K562 (cell line): ENCODE results near the gene TMED4. TPM values are rescaled to one million over a fixed set of nuclear protein-coding genes. Genes with fewer than 3 reads are reported as not detected.
A peak's percentile ranks its signal among the peaks of the same experiment; 100 is the strongest.

Experiments used
- ATAC-seq: fragments of 200-7000 bp; cut with Tn5 transposase; 3 replicates; pipeline ENCODE4 v1.9.1; 2020; ENCODE audit warnings: moderate library complexity
- BruUV-seq: library from RNA; stranded (reverse); fragments of 400-500 nt; replicated peaks from 2 replicates; lab custom pipeline; 2021; lab: Mats Ljungman, UMichigan
- CTCF ChIA-PET: fragments of 300-600 bp; formaldehyde crosslinking; extraction: SDS; loops from one replicate; lab custom pipeline; 2021; ENCODE audit warnings: low intra/inter-chr PET ratio; lab: Yijun Ruan, JAX
- POLR2A ChIA-PET: fragments of 300-600, 350-650 bp; sonication (Branson Sonifier 250); formaldehyde crosslinking; extraction: SDS; loops from one replicate; lab custom pipeline; 2021; ENCODE audit warnings: antibody characterized with exemption, inconsistent platforms; lab: Yijun Ruan, JAX
- DNase-seq, 4 experiments: peaks; one replicate each; pipeline versions ENCODE4 v3.0.0 to v3.0.0-alpha.2; 2011 to 2018; ENCODE audit warnings: low spot score in 3 of 4, mixed read lengths in 3 of 4; ENCODE audit errors: extremely low read depth in 1 of 4
- FAIRE-seq: peaks from 2 replicates; lab custom pipeline; 2011; peaks lifted over from hg19 to GRCh38; lab: Jason Lieb, UNC
- H2AFZ ChIP-seq: 2 replicates; pipeline ENCODE4 v1.6.0; 2011; ENCODE audit warnings: low read depth, low read length, control low read depth, inconsistent platforms
- H3K27ac ChIP-seq: fragments of 200-600 bp; 3 replicates; pipeline ENCODE4 v1.8.0; 2011; ENCODE audit warnings: low read depth, mild to moderate bottlenecking, control low read depth, inconsistent platforms, low read length, moderate library complexity, mixed read lengths; ENCODE audit errors: extremely low read depth
- H3K27me3 ChIP-seq, 2 experiments: fragments of 300-600 bp in 1 of 2; 2 replicates in 1 of 2; 3 replicates in 1 of 2; pipeline versions ENCODE4 v1.6.0 to v1.8.0; 2011; ENCODE audit warnings: inconsistent platforms in 2 of 2, low read length in 2 of 2, mild to moderate bottlenecking in 1 of 2, mixed read lengths in 1 of 2, moderate library complexity in 1 of 2; ENCODE audit not compliant: control insufficient read depth in 2 of 2, insufficient read depth in 2 of 2
- H3K36me3 ChIP-seq: fragments of 300-600 bp; 3 replicates; pipeline ENCODE4 v1.8.0; 2011; ENCODE audit warnings: mild to moderate bottlenecking, low read length, inconsistent platforms; ENCODE audit not compliant: control insufficient read depth, insufficient read depth
- H3K4me1 ChIP-seq, 2 experiments: fragments of 200-600 bp in 1 of 2; replicated peaks in 1 of 2; 2 replicates in 1 of 2; 3 replicates in 1 of 2; pipeline versions ENCODE4 v1.5.1 to v1.8.0; 2011; ENCODE audit warnings: inconsistent platforms in 2 of 2, low read length in 2 of 2, mild to moderate bottlenecking in 1 of 2, mixed read lengths in 1 of 2, moderate library complexity in 1 of 2; ENCODE audit not compliant: control insufficient read depth in 2 of 2, insufficient read depth in 2 of 2
- H3K4me2 ChIP-seq: 2 replicates; pipeline ENCODE4 v1.6.1; 2011; ENCODE audit warnings: low read length, control low read depth, inconsistent platforms, mixed read lengths; ENCODE audit not compliant: insufficient read depth
- H3K4me3 ChIP-seq: fragments of 200-600 bp; sonication (generic), shearing (Covaris generic); 2 replicates; pipeline ENCODE4 v1.5.1; 2016; ENCODE audit warnings: control low read depth, inconsistent platforms
- H3K79me2 ChIP-seq: fragments of 200-600 bp; 3 replicates; pipeline ENCODE4 v1.8.0; 2011; ENCODE audit warnings: low read length, inconsistent platforms; ENCODE audit not compliant: control insufficient read depth, insufficient read depth
- H3K9ac ChIP-seq, 2 experiments: 2 replicates each; pipeline versions ENCODE4 v1.6.0 to v1.6.1; 2011; ENCODE audit warnings: low read depth in 2 of 2, low read length in 2 of 2, control low read depth in 1 of 2, inconsistent platforms in 1 of 2, mild to moderate bottlenecking in 1 of 2, mixed read lengths in 1 of 2; ENCODE audit not compliant: insufficient read depth in 1 of 2
- H3K9me1 ChIP-seq: one replicate; pipeline ENCODE4 v1.6.0; 2011; ENCODE audit warnings: inconsistent platforms, mild to moderate bottlenecking, low read length, moderate library complexity; ENCODE audit not compliant: control insufficient read depth, insufficient read depth
- H3K9me3 ChIP-seq: replicated peaks from 2 replicates; pipeline ENCODE4 v1.5.1; 2011; ENCODE audit warnings: low read depth, low read length, inconsistent platforms; ENCODE audit not compliant: control insufficient read depth, insufficient read depth
- H4K20me1 ChIP-seq: replicated peaks from 2 replicates; pipeline ENCODE4 v1.6.1; 2011; ENCODE audit warnings: low read length, inconsistent platforms, mixed read lengths; ENCODE audit not compliant: control insufficient read depth, insufficient read depth
- BRD4 ChIP-seq: fragments of 200-600 bp; sonication (generic); IDR thresholded peaks from 2 replicates; pipeline ENCODE4 v1.6.1; 2017; ENCODE audit warnings: inconsistent platforms
- CEBPB ChIP-seq: fragments of 450-650 bp; IDR thresholded peaks from 2 replicates; pipeline ENCODE4 v1.6.1; 2016; ENCODE audit warnings: missing genetic modification characterization, missing compliant biosample characterization
- CEBPG ChIP-seq, 3 experiments: fragments of 200-800 bp in 1 of 3; sonication (Bioruptor generic) in 1 of 3; sonication (generic) in 1 of 3; formaldehyde crosslinking in 1 of 3; IDR thresholded peaks in 2 of 3; conservative IDR thresholded peaks in 1 of 3; 2 replicates each; pipeline versions ENCODE4 v1.6.1 to v1.8.0; 2016 to 2022; ENCODE audit warnings: missing compliant biosample characterization in 2 of 3, missing genetic modification characterization in 2 of 3, mild to moderate bottlenecking in 1 of 3, missing genetic modification reagents in 1 of 3
- PHF20 ChIP-seq: fragments of 450-650 bp; IDR thresholded peaks from 2 replicates; pipeline ENCODE4 v1.6.1; 2018; ENCODE audit not compliant: partially characterized antibody
- SMARCE1 ChIP-seq: fragments of 450-650 bp; IDR thresholded peaks from 2 replicates; pipeline ENCODE4 v1.7.1; 2016; ENCODE audit warnings: mild to moderate bottlenecking
- SRSF7 ChIP-seq: fragments of 200-400 bp; formaldehyde crosslinking; optimal IDR thresholded peaks from 2 replicates; pipeline ENCODE3; 2017; ENCODE audit warnings: mild to moderate bottlenecking, low read depth, low read length
- ZNF57 ChIP-seq: fragments of 450-650 bp; formaldehyde crosslinking; IDR thresholded peaks from 2 replicates; pipeline ENCODE4 v1.4.0; 2020; ENCODE audit warnings: mild to moderate bottlenecking, moderate library complexity
- WGBS: fragments of 100-300 bp; shearing (Covaris generic); methylation state at CpG from one replicate; pipeline ENCODE4 v1.1.6; 2016; ENCODE audit warnings: low coverage, mixed read lengths; ENCODE audit not compliant: insufficient coverage; ENCODE audit errors: missing lambda C conversion rate; 5-methylcytosine and 5-hydroxymethylcytosine counted together
- in situ Hi-C: fragments of 300-500 bp; cut with MboI; formaldehyde crosslinking; loops from 4 replicates; pipeline ENCODE4 v1.15.0; 2018; ENCODE audit warnings: inconsistent platforms, mixed read lengths
- intact Hi-C: fragments of 100-400 bp; cut with micrococcal nuclease; formaldehyde crosslinking; loops from 2 replicates; pipeline ENCODE4 v1.14.2; 2022
- polyA plus RNA-seq, 8 experiments: library from polyadenylated mRNA; depleted of rRNA in 4 of 8; stranded (reverse) in 5 of 8; unstranded in 3 of 8; fragments of >200 nt; fragmentation: Nextera tagmentation in 2 of 8; fragmentation: Illumina TruSeq in 1 of 8; extraction: Ambion mirVana in 2 of 8; extraction: Trizol in 1 of 8; gene quantifications; 2 replicates each; pipeline versions ENCODE4 v1.2.1 to v1.2.3, GENCODE V29; 2011 to 2014; ENCODE audit warnings: inconsistent platforms in 1 of 8, missing spikeins in 1 of 8
- total RNA-seq, 7 experiments: library from RNA; depleted of rRNA in 6 of 7; stranded (reverse); fragments of >200 nt in 6 of 7; fragmentation: Illumina TruSeq in 2 of 7; extraction: Trizol in 2 of 7; gene quantifications; 2 replicates each; pipeline versions ENCODE4 v1.2.1 to v1.2.3, GENCODE V29; 2011 to 2021; ENCODE audit warnings: low replicate concordance in 1 of 7
- TF ChIP-seq, protein P1 (sequence below), 2 experiments: IDR thresholded peaks; 2 replicates each; pipeline ENCODE4 v1.6.1; 2012; ENCODE audit warnings: improper control_type of control experiment in 2 of 2, low read depth in 2 of 2, low read length in 2 of 2, borderline replicate concordance in 1 of 2

Gene TMED4
- total and polyA plus RNA-seq, 9 of the 15 experiments (the other 6 are each of a cell fraction or from before 2014, with no cell fraction given): 20.3 to 64.0 (median 42.1) TPM

GRCh38 chr7:44604941-44605340 lies 22.9 kb upstream of the TMED4 start:
- intact Hi-C loops (loop anchor here (5.0 kb wide), 2 partner anchors 72 to 157 kb away; no protein-coding TSS in a partner anchor), in situ Hi-C loops (no loop called here)
- Histone ChIP-seq H3K9me1 (no peaks in the 10 kb centered on the region), H3K9me3 (no peaks in the 10 kb centered on the region), H3K36me3 (peaks cover 12% of the 10 kb centered on the region), H3K4me1 (peaks cover 8 to 27% of the 10 kb centered on the region in 2 experiments; a peak in 4 of 5 replicates), H3K9ac (no peak overlapping the region; a peak in 1 of 4 replicates), H3K79me2 (peaks cover 31% of the 10 kb centered on the region)
- WGBS: 38% methylated on average over 2 of the region's 2 CpGs
- CTCF ChIA-PET: no interaction called here
- BruUV-seq: no TSS peak
- DNase-seq (no peak), FAIRE-seq (no peak)
- TF ChIP-seq, protein P1, sequence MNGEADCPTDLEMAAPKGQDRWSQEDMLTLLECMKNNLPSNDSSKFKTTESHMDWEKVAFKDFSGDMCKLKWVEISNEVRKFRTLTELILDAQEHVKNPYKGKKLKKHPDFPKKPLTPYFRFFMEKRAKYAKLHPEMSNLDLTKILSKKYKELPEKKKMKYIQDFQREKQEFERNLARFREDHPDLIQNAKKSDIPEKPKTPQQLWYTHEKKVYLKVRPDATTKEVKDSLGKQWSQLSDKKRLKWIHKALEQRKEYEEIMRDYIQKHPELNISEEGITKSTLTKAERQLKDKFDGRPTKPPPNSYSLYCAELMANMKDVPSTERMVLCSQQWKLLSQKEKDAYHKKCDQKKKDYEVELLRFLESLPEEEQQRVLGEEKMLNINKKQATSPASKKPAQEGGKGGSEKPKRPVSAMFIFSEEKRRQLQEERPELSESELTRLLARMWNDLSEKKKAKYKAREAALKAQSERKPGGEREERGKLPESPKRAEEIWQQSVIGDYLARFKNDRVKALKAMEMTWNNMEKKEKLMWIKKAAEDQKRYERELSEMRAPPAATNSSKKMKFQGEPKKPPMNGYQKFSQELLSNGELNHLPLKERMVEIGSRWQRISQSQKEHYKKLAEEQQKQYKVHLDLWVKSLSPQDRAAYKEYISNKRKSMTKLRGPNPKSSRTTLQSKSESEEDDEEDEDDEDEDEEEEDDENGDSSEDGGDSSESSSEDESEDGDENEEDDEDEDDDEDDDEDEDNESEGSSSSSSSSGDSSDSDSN (IDR thresholded peaks at IDR 0.05; ENCODE audit: borderline replicate concordance in 1 of 2, low read depth in 2 of 2, low read length in 2 of 2): no peak
- TF ChIP-seq ZNF57 (no peak), CEBPG (CRISPR knock-in tag; IDR thresholded peaks at IDR 0.05) (no peak), CEBPG (tag; conservative IDR thresholded peaks at IDR 0.05 in 1 of 2, IDR thresholded peaks at IDR 0.05 in 1 of 2) (peak; percentile 55 to 65; a peak in 2 of 4 replicates), SRSF7 (no peak), CEBPB (tag) (peak; percentile 76), SMARCE1 (no peak), PHF20 (no peak), BRD4 (no peak)
- TF ChIP-seq, all 486 proteins: peak for 2
- Histone ChIP-seq H3K4me3 (no peak overlapping the region), H3K27ac (no peak overlapping the region), H3K4me2 (peak overlapping the region; percentile 82), H2AFZ (no peak overlapping the region), H4K20me1 (no peaks in the 10 kb centered on the region; the same call in 1 of the 2 replicates), H3K27me3 (0 out of 5 replicates have a peak, but pooled peaks cover 0 to 7% of the 10 kb centered on the region in 2 experiments)
- POLR2A ChIA-PET: interaction anchor here (0.6 to 2.7 kb wide), 2 partner anchors 13 to 23 kb away, joined by 3 to 13 read pairs; partner anchors contain the start of gene TMED4
- no peak for ATAC-seq
